ENCODE data around the gene PNRC2.

The PNRC2 gene

GRCh38 chr1:23996700-23997229 is 37.1 kb downstream of the PNRC2 start:
- TF ChIP-seq CTCF (IDR thresholded peaks at IDR 0.05; ENCODE audit: low read depth, low read length), result no peak
- H3K4me3 ChIP-seq (ENCODE audit: low read depth, low read length), result no peak overlapping the region

- H3K4me3 ChIP-seq (ENCODE audit: low read depth, low read length), result no peak overlapping the region
- TF ChIP-seq CTCF (IDR thresholded peaks at IDR 0.05; ENCODE audit: low read depth, low read length), result no peak
Measured at GRCh38 chr1:23997812-23998211, 38.2 kb downstream of the PNRC2 start.

- TF ChIP-seq CTCF (IDR thresholded peaks at IDR 0.05; ENCODE audit: low read depth, low read length), result no peak
- H3K4me3 ChIP-seq (ENCODE audit: low read depth, low read length), result no peak overlapping the region
Measured at GRCh38 chr1:23999156-23999671, 39.6 kb downstream of the PNRC2 start.

DNA sequence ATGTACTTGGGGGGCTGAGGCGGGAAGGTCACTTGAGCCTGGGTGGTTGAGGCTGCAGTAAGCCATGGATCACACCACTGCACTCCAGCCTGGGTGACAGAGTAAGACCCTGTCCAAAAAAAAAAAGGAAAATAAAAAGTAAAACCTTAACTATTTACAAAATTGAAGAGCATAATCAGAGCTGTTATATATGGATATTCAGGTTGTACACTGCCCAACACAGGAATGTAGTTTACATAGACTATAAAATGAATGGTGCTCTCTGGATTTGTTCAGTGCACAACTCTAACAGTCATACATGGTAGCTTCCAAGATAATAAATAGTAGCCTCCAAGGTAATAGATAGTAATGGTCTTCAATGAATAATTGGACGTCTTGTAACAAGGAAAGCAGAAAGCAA is 43.1 kb downstream of the PNRC2 start:
- no peak overlapping the region for H3K4me3 ChIP-seq (ENCODE audit: low read depth, low read length)
- no peak for TF ChIP-seq CTCF (IDR thresholded peaks at IDR 0.05; ENCODE audit: low read depth, low read length)

DNA sequence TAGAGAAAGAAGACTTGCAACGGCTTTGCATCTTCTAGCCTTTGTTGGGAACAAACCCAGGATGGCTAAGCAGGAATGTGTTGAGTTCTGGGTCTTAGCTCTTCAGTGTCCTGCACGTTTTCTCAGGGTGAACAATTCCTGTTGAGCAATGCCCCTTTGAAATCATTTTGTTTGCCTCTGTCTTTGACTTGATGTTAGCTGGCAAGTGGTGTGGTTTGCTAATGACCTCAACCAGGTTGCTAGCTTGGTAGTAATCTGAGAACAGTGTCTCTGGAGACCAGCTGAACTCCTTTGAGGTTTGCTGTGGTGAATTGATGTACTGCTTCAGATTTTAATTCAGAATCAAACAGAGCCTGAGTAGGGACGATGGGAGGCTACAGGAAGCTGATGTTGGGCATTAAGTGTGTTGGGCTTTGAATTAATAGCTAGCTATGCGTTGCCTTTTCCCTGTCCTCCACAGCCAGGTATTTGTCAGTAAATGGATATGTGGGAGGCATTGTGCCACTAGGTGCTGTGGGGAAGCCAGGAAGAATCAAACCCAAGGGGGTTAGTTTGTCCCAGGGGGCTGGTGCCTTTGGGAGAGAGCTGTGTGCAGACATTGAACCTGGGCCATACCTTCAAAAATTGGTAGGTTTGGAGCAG is 43.8 kb downstream of the PNRC2 start:
- no peak for TF ChIP-seq CTCF (IDR thresholded peaks at IDR 0.05; ENCODE audit: low read depth, low read length)
- no peak overlapping the region for H3K4me3 ChIP-seq (ENCODE audit: low read depth, low read length)

DNA sequence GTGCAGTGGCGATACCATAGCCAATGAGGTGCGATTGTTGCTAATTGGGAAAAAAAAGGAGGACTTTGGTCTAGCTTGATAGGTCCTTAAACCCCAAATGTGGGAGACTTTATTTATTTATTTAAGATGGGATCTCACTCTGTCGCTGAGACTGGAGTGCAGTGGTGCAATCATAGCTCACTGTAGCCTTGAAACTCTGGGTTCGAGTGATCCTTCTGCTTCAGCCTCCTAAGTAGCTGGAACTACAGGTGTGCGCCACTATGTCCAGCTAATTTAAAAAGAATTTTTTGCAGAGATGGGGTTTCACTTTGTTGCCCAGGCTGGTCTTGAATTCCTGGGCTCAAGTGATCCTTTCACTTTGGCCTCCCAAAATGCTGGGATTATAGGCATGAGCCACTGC is 44.5 kb downstream of the PNRC2 start:
- no peak for TF ChIP-seq CTCF (IDR thresholded peaks at IDR 0.05; ENCODE audit: low read depth, low read length)
- no peak overlapping the region for H3K4me3 ChIP-seq (ENCODE audit: low read depth, low read length)

GRCh38 chr1:24005163-24005562 is 45.5 kb downstream of the PNRC2 start:
- no peak for TF ChIP-seq CTCF (IDR thresholded peaks at IDR 0.05; ENCODE audit: low read depth, low read length)
- H3K4me3 ChIP-seq (ENCODE audit: low read depth, low read length), result no peak overlapping the region

Measured in WI38 (cell line).